ENCODE results near the gene INPP5A.
A peak's percentile ranks its signal among the peaks of the same experiment; 100 is the strongest.

Gene INPP5A

DNA sequence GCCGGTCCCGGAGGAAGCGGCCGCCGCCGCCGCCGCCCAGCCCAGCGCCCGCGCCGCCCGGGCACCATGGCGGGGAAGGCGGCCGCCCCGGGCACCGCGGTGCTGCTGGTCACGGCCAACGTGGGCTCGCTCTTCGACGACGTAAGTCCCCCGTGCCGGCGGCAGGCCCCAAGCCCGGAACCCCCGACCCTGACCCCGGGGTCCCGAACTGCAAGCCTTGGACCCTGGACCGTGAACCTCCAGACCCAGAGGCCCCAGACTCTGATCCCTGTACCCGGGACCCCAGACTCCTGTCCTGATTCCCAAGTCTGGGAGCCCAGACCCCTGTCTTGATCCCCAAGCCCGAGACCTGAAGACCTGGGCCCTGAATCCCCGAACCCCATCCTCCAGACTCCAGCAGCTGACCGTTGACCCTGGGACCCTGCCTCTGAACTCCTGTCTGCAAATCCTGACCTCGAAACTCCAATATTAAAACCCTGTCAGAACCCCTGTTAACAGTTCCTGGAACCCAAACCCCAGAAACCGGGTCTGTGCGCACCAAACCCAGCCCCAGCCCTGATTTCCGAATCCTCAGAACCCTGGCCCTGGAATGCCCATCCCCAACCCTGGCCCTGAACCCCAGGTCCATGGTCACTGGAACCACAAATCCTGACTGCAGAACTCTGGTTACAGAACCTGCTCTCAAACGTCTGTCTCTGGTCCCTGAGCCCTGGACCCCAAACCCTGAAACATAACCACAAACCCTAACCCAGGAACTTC lies 623 bp downstream of the INPP5A start:
- no peak overlapping the region for H4K91ac ChIP-seq (ENCODE audit: low read depth, low read length, poor library complexity)
- H3K18ac ChIP-seq (ENCODE audit: low read length) = peak overlapping the region; percentile 88
- H3K14ac ChIP-seq (ENCODE audit: low read length) = no peak overlapping the region
- no peak overlapping the region for H3K4ac ChIP-seq (ENCODE audit: low read length)
- H3K23ac ChIP-seq (ENCODE audit: low read depth, low read length, poor library complexity) = no peak overlapping the region
- no peak overlapping the region for H4K8ac ChIP-seq (ENCODE audit: low read depth, low read length)
- H3K36me3 ChIP-seq (replicated peaks in 1 of 2; ENCODE audit: control insufficient read depth in 2 of 2, insufficient read depth in 2 of 2, low read length in 2 of 2) = peaks cover 0 to 4% of the 10 kb centered on the region in 2 donors
- DNase-seq (ENCODE audit: low spot score) = no peak
- H2BK12ac ChIP-seq (ENCODE audit: low read length) = no peak overlapping the region
- H3K27ac ChIP-seq (replicated peaks; ENCODE audit: low read length) = no peak overlapping the region
- whole genome bisulfite sequencing, 2 donors (ENCODE audit: extremely low coverage in 2 of 2, insufficient read length in 2 of 2, insufficient replicate concordance in 1 of 2) = no CpG with 5 or more reads among the region's 42 CpGs
- H3K9me3 ChIP-seq (replicated peaks in 1 of 2; ENCODE audit: control insufficient read depth in 2 of 2, insufficient read depth in 1 of 2, low read depth in 1 of 2, low read length in 2 of 2) = peaks cover 0 to 2% of the 10 kb centered on the region in 2 donors
- H2BK120ac ChIP-seq (ENCODE audit: low read depth, low read length) = no peak overlapping the region
- peaks cover 12 to 36% of the 10 kb centered on the region in 2 donors for H3K4me1 ChIP-seq (ENCODE audit: control insufficient read depth in 2 of 2, insufficient read depth in 1 of 2, low read depth in 1 of 2, low read length in 2 of 2)
- peaks cover 2% of the 10 kb centered on the region for H3K79me1 ChIP-seq (ENCODE audit: low read depth, low read length)
- peak overlapping the region; percentile 12 for H2AK5ac ChIP-seq (ENCODE audit: low read depth, low read length)
- peak overlapping the region; percentile 55 for H3K4me2 ChIP-seq (ENCODE audit: insufficient read depth, low read length, poor library complexity, severe bottlenecking)
- no peak overlapping the region for H2BK15ac ChIP-seq (ENCODE audit: low read length)
- peak overlapping the region; percentile 82 for H3K9ac ChIP-seq (ENCODE audit: low read depth, low read length, poor library complexity)
- H2AFZ ChIP-seq (ENCODE audit: low read length) = peak overlapping the region; percentile 70
- H3K4me3 ChIP-seq (ENCODE audit: low read length in 2 of 2) = peak overlapping the region; percentile 68 to 83
- peak overlapping the region; percentile 50 for H2BK5ac ChIP-seq (ENCODE audit: low read length)
- peaks cover 0 to 3% (median 0%) of the 10 kb centered on the region in 3 experiments for H3K27me3 ChIP-seq (ENCODE audit: control insufficient read depth in 3 of 3, insufficient read depth in 3 of 3, low read depth in 1 of 3, low read length in 3 of 3)

DNA sequence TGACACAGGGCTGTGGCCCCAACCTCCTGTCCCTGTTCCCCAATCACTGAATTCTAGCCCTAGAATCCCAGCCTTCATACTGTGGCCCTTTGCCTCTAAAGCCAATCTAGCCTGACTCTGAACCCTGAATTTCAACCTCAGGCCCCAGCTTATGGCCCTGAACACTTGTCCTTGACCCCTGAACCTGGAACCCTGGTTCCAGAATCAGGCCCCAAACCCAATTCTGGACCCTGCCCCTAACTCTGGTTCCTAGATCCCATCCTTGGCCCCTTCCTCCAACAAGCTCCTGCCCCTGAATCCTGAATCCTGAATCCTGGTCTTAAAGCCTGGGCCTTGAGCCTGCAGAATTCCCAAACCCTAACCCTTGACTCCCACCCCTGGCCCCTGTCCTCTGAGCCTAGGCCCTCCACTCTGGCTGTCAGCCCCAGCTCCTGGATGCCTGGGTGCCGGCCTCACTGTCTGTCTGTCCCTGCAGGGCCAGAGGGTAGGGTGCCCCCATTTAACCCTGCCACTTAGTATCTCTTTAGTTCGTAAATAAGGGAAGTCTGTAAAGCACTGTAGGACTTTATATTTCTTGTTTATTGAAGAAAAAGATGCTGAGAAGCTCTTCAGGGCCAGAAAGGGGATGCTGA lies 1.3 kb downstream of the INPP5A start:
- Histone ChIP-seq H3K9me3 (replicated peaks in 1 of 2; ENCODE audit: control insufficient read depth in 2 of 2, insufficient read depth in 1 of 2, low read depth in 1 of 2, low read length in 2 of 2) (peaks cover 0 to 2% of the 10 kb centered on the region in 2 donors), H3K79me1 (ENCODE audit: low read depth, low read length) (peaks cover 2% of the 10 kb centered on the region), H4K8ac (ENCODE audit: low read depth, low read length) (no peak overlapping the region), H3K27ac (replicated peaks; ENCODE audit: low read length) (no peak overlapping the region), H3K4me3 (ENCODE audit: low read length in 2 of 2) (peak overlapping the region in 1 of 2 donors; percentile 68), H3K4me1 (ENCODE audit: control insufficient read depth in 2 of 2, insufficient read depth in 1 of 2, low read depth in 1 of 2, low read length in 2 of 2) (peaks cover 12 to 36% of the 10 kb centered on the region in 2 donors), H3K4me2 (ENCODE audit: insufficient read depth, low read length, poor library complexity, severe bottlenecking) (no peak overlapping the region), H2BK15ac (ENCODE audit: low read length) (no peak overlapping the region), H3K14ac (ENCODE audit: low read length) (no peak overlapping the region), H3K9ac (ENCODE audit: low read depth, low read length, poor library complexity) (no peak overlapping the region), H4K91ac (ENCODE audit: low read depth, low read length, poor library complexity) (no peak overlapping the region), H3K4ac (ENCODE audit: low read length) (no peak overlapping the region), H2BK120ac (ENCODE audit: low read depth, low read length) (no peak overlapping the region), H2AK5ac (ENCODE audit: low read depth, low read length) (no peak overlapping the region), H2BK5ac (ENCODE audit: low read length) (no peak overlapping the region), H3K36me3 (replicated peaks in 1 of 2; ENCODE audit: control insufficient read depth in 2 of 2, insufficient read depth in 2 of 2, low read length in 2 of 2) (peaks cover 0 to 4% of the 10 kb centered on the region in 2 donors), H2BK12ac (ENCODE audit: low read length) (no peak overlapping the region), H3K18ac (ENCODE audit: low read length) (no peak overlapping the region), H3K27me3 (ENCODE audit: control insufficient read depth in 3 of 3, insufficient read depth in 3 of 3, low read depth in 1 of 3, low read length in 3 of 3) (peaks cover 0 to 3% (median 0%) of the 10 kb centered on the region in 3 experiments), H3K23ac (ENCODE audit: low read depth, low read length, poor library complexity) (no peak overlapping the region), H2AFZ (ENCODE audit: low read length) (no peak overlapping the region)
- no CpG with 5 or more reads among the region's 2 CpGs for WGBS, 2 donors (ENCODE audit: extremely low coverage in 2 of 2, insufficient read length in 2 of 2, insufficient replicate concordance in 1 of 2)
- DNase-seq (ENCODE audit: low spot score) = no peak

DNA sequence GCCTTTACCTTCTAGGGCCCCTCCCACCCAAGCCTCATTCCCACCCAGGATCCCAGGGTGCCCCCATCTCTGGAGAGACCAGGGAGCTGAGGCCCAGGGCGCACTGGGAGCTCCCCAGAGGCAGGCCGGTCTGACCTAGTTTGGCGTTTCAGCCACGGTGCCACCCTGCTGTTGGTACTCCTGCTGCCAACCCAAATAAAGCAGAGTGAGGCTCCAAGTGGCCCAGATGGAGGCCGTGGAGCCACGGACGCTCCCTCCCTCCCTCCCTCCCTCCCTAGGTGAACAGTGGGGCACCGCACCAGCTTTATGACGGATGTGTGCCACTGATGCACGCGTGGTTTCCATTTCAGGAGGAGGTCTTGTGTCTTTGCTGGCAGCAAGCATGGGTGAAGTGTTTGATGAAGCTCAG lies 1.8 kb downstream of the INPP5A start:
- peaks cover 12 to 36% of the 10 kb centered on the region in 2 donors for H3K4me1 ChIP-seq (ENCODE audit: control insufficient read depth in 2 of 2, insufficient read depth in 1 of 2, low read depth in 1 of 2, low read length in 2 of 2)
- H3K23ac ChIP-seq (ENCODE audit: low read depth, low read length, poor library complexity) = no peak overlapping the region
- no peak overlapping the region for H3K4ac ChIP-seq (ENCODE audit: low read length)
- no CpG with 5 or more reads among the region's 11 CpGs for WGBS, 2 donors (ENCODE audit: extremely low coverage in 2 of 2, insufficient read length in 2 of 2, insufficient replicate concordance in 1 of 2)
- no peak overlapping the region for H3K4me2 ChIP-seq (ENCODE audit: insufficient read depth, low read length, poor library complexity, severe bottlenecking)
- no peak overlapping the region for H3K14ac ChIP-seq (ENCODE audit: low read length)
- H2BK12ac ChIP-seq (ENCODE audit: low read length) = no peak overlapping the region
- peaks cover 2% of the 10 kb centered on the region for H3K79me1 ChIP-seq (ENCODE audit: low read depth, low read length)
- no peak overlapping the region for H2BK5ac ChIP-seq (ENCODE audit: low read length)
- H2BK15ac ChIP-seq (ENCODE audit: low read length) = peak overlapping the region; percentile 55
- no peak for DNase-seq (ENCODE audit: low spot score)
- no peak overlapping the region for H4K91ac ChIP-seq (ENCODE audit: low read depth, low read length, poor library complexity)
- H3K9ac ChIP-seq (ENCODE audit: low read depth, low read length, poor library complexity) = peak overlapping the region; percentile 31
- no peak overlapping the region for H3K4me3 ChIP-seq (ENCODE audit: low read length in 2 of 2)
- H4K8ac ChIP-seq (ENCODE audit: low read depth, low read length) = no peak overlapping the region
- H3K18ac ChIP-seq (ENCODE audit: low read length) = no peak overlapping the region
- H3K36me3 ChIP-seq (replicated peaks in 1 of 2; ENCODE audit: control insufficient read depth in 2 of 2, insufficient read depth in 2 of 2, low read length in 2 of 2) = peaks cover 0 to 4% of the 10 kb centered on the region in 2 donors
- peaks cover 0 to 3% (median 0%) of the 10 kb centered on the region in 3 experiments for H3K27me3 ChIP-seq (ENCODE audit: control insufficient read depth in 3 of 3, insufficient read depth in 3 of 3, low read depth in 1 of 3, low read length in 3 of 3)
- peaks cover 0 to 2% of the 10 kb centered on the region in 2 donors for H3K9me3 ChIP-seq (replicated peaks in 1 of 2; ENCODE audit: control insufficient read depth in 2 of 2, insufficient read depth in 1 of 2, low read depth in 1 of 2, low read length in 2 of 2)
- no peak overlapping the region for H3K27ac ChIP-seq (replicated peaks; ENCODE audit: low read length)
- no peak overlapping the region for H2AFZ ChIP-seq (ENCODE audit: low read length)
- no peak overlapping the region for H2BK120ac ChIP-seq (ENCODE audit: low read depth, low read length)
- no peak overlapping the region for H2AK5ac ChIP-seq (ENCODE audit: low read depth, low read length)

DNA sequence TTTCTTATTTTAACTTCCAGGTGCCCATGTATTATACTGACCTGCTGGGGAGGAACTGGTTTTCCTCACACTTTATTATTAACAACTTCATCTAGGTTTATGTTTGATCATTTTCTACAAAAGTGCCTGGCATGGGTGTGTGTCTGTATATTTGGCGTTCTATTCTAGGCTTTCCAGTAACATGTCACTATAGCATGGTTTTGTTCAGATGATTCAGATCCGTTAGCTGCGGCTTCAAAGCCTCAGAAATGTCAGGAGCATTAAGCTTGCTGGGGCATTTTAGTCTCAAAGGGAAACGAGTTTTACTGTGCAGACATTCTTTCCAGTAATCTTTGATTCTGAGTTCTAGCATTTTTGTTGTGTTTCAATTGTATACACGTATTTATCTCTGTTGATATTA lies 2.3 kb downstream of the INPP5A start:
- Histone ChIP-seq H3K79me1 (ENCODE audit: low read depth, low read length) (peaks cover 2% of the 10 kb centered on the region), H2BK12ac (ENCODE audit: low read length) (no peak overlapping the region), H3K18ac (ENCODE audit: low read length) (no peak overlapping the region), H3K9me3 (replicated peaks in 1 of 2; ENCODE audit: control insufficient read depth in 2 of 2, insufficient read depth in 1 of 2, low read depth in 1 of 2, low read length in 2 of 2) (peaks cover 0 to 2% of the 10 kb centered on the region in 2 donors), H3K36me3 (replicated peaks in 1 of 2; ENCODE audit: control insufficient read depth in 2 of 2, insufficient read depth in 2 of 2, low read length in 2 of 2) (peaks cover 0 to 4% of the 10 kb centered on the region in 2 donors), H2BK15ac (ENCODE audit: low read length) (no peak overlapping the region), H2BK5ac (ENCODE audit: low read length) (no peak overlapping the region), H3K27me3 (ENCODE audit: control insufficient read depth in 3 of 3, insufficient read depth in 3 of 3, low read depth in 1 of 3, low read length in 3 of 3) (peaks cover 0 to 3% (median 0%) of the 10 kb centered on the region in 3 experiments), H3K4me3 (ENCODE audit: low read length in 2 of 2) (no peak overlapping the region), H3K4ac (ENCODE audit: low read length) (no peak overlapping the region), H3K27ac (replicated peaks; ENCODE audit: low read length) (no peak overlapping the region), H4K8ac (ENCODE audit: low read depth, low read length) (no peak overlapping the region), H2BK120ac (ENCODE audit: low read depth, low read length) (no peak overlapping the region), H4K91ac (ENCODE audit: low read depth, low read length, poor library complexity) (no peak overlapping the region), H3K4me1 (ENCODE audit: control insufficient read depth in 2 of 2, insufficient read depth in 1 of 2, low read depth in 1 of 2, low read length in 2 of 2) (peaks cover 12 to 36% of the 10 kb centered on the region in 2 donors), H2AK5ac (ENCODE audit: low read depth, low read length) (no peak overlapping the region), H3K9ac (ENCODE audit: low read depth, low read length, poor library complexity) (no peak overlapping the region), H3K23ac (ENCODE audit: low read depth, low read length, poor library complexity) (no peak overlapping the region), H3K14ac (ENCODE audit: low read length) (no peak overlapping the region), H2AFZ (ENCODE audit: low read length) (no peak overlapping the region), H3K4me2 (ENCODE audit: insufficient read depth, low read length, poor library complexity, severe bottlenecking) (no peak overlapping the region)
- WGBS, 2 donors (ENCODE audit: extremely low coverage in 2 of 2, insufficient read length in 2 of 2, insufficient replicate concordance in 1 of 2) = no CpG with 5 or more reads among the region's 5 CpGs
- DNase-seq (ENCODE audit: low spot score) = no peak

Data from neuronal stem cell (in vitro differentiated cells).